Mesendoderm (in vitro differentiated cells): ENCODE data around the gene FAAP100.
"Not testable (repeated sequence)": the region's sequence is repeated elsewhere in the genome, so short reads cannot be mapped to it uniquely, and the experiment has no call there.

Source experiments
- DNase-seq: peaks from one replicate; pipeline ENCODE4 v3.0.0; 2013
- H2AK5ac ChIP-seq: 2 replicates; pipeline ENCODE4 v1.6.1; 2013; ENCODE audit warnings: low read length, inconsistent platforms
- H2BK120ac ChIP-seq: 2 replicates; pipeline ENCODE4 v1.6.1; 2013; ENCODE audit warnings: low read depth, mild to moderate bottlenecking, low read length, moderate library complexity, mixed read lengths
- H2BK15ac ChIP-seq: replicated peaks from 2 replicates; pipeline ENCODE4 v1.6.1; 2013; ENCODE audit warnings: low read depth, mild to moderate bottlenecking, moderate library complexity
- H2BK5ac ChIP-seq: 2 replicates; pipeline ENCODE4 v1.6.1; 2013; ENCODE audit warnings: low read length, inconsistent platforms
- H3K18ac ChIP-seq: 2 replicates; pipeline ENCODE4 v1.6.1; 2013; ENCODE audit warnings: mild to moderate bottlenecking, low read length, mixed read lengths
- H3K23ac ChIP-seq: one replicate; pipeline ENCODE4 v1.6.1; 2013; ENCODE audit warnings: low read length
- H3K27ac ChIP-seq: 2 replicates; pipeline ENCODE4 v1.5.1; 2013; ENCODE audit warnings: low read depth, mild to moderate bottlenecking, inconsistent platforms, low read length, moderate library complexity
- H3K27me3 ChIP-seq: 2 replicates; pipeline ENCODE4 v1.6.1; 2013; ENCODE audit warnings: low read length, control low read depth, mild to moderate bottlenecking, inconsistent platforms; ENCODE audit not compliant: insufficient read depth, poor library complexity
- H3K36me3 ChIP-seq: 2 replicates; pipeline ENCODE4 v1.6.1; 2013; ENCODE audit warnings: low read length, inconsistent platforms; ENCODE audit not compliant: control insufficient read depth, insufficient read depth
- H3K4ac ChIP-seq: one replicate; pipeline ENCODE4 v1.6.1; 2013; ENCODE audit warnings: low read depth, mild to moderate bottlenecking, low read length, moderate library complexity
- H3K4me1 ChIP-seq: 2 replicates; pipeline ENCODE4 v1.6.1; 2013; ENCODE audit warnings: low read depth, low read length, inconsistent platforms; ENCODE audit not compliant: control insufficient read depth
- H3K4me2 ChIP-seq: 2 replicates; pipeline ENCODE4 v1.6.1; 2013; ENCODE audit warnings: low read length
- H3K4me3 ChIP-seq: 2 replicates; pipeline ENCODE4 v1.5.1; 2013; ENCODE audit warnings: mild to moderate bottlenecking, low read length
- H3K56ac ChIP-seq: one replicate; pipeline ENCODE4 v1.6.1; 2013; ENCODE audit warnings: low read length
- H3K79me1 ChIP-seq: 2 replicates; pipeline ENCODE4 v1.6.1; 2013; ENCODE audit warnings: low read length, inconsistent platforms
- H3K79me2 ChIP-seq: 2 replicates; pipeline ENCODE4 v1.6.1; 2013; ENCODE audit warnings: mild to moderate bottlenecking, low read length; ENCODE audit not compliant: control insufficient read depth, insufficient read depth
- H3K9ac ChIP-seq: 2 replicates; pipeline ENCODE4 v1.6.1; 2013; ENCODE audit warnings: low read length, inconsistent platforms
- H4K5ac ChIP-seq: one replicate; pipeline ENCODE4 v1.6.1; 2013; ENCODE audit warnings: low read length
- H4K8ac ChIP-seq: one replicate; pipeline ENCODE4 v1.6.1; 2013; ENCODE audit warnings: low read depth, mild to moderate bottlenecking, control low read depth, low read length, moderate library complexity
- WGBS: extraction: QIAGEN DNeasy Blood & Tissue Kit; methylation state at CpG from one replicate; pipeline ENCODE4 v1.1.7; 2013; ENCODE audit warnings: low lambda C conversion rate, missing lambda C conversion rate; ENCODE audit not compliant: insufficient coverage; ENCODE audit errors: extremely low coverage; 5-methylcytosine and 5-hydroxymethylcytosine counted together

FAAP100 gene

DNA sequence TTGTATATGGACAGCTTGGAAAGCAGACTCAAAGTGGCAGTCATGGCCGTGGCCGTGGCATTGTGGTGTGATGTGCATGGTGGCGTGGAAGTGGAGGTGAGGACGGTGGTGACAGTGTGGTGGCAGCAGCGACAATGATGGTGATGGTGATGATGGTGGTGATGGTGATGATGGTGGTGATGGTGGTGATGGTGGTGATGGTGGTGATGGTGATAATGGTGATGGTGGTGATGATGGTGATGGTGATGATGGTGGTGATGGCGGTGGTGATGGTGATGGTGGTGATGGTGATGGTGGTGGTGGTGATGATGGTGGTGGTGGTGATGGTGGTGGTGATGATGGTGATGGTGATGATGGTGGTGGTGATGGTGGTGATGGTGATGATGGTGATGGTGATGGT lies 21.1 kb downstream of the FAAP100 start:
- no CpG with 5 or more reads among the region's 6 CpGs for WGBS
- not testable (repeated sequence) for DNase-seq, H3K18ac ChIP-seq, H2BK120ac ChIP-seq, H3K56ac ChIP-seq, H3K4ac ChIP-seq, H4K5ac ChIP-seq, H3K36me3 ChIP-seq, H3K4me2 ChIP-seq, H3K79me2 ChIP-seq, H3K4me1 ChIP-seq, H3K9ac ChIP-seq, H2BK15ac ChIP-seq, H4K8ac ChIP-seq, H2BK5ac ChIP-seq, H3K27ac ChIP-seq, H2AK5ac ChIP-seq, H3K27me3 ChIP-seq, H3K23ac ChIP-seq, H3K4me3 ChIP-seq, H3K79me1 ChIP-seq

DNA sequence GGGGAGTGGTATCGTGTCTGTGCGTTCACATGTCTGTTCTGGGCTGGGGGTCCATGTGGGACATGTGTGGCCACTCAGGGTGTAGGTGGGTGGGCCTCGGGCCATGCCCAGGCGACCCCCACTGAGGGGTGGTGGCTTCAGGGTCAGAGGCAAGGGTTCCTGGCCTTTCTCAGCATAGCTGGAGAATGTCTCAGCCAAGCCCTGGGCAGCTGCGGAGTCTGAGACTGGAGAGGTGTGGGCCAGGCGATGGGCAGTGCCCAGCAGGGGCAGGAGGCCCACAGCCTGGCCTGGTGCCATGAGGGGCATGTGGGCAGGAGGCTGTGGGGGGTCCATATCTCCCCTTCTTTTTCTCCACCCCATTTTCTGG lies 22.7 kb downstream of the FAAP100 start:
- Histone ChIP-seq H3K4me1 (no peaks in the 10 kb centered on the region), H3K27me3 (no peaks in the 10 kb centered on the region), H3K56ac (no peak overlapping the region), H3K36me3 (no peaks in the 10 kb centered on the region), H2AK5ac (no peak overlapping the region), H3K79me1 (no peaks in the 10 kb centered on the region), H2BK120ac (no peak overlapping the region), H3K4me2 (no peak overlapping the region), H4K5ac (no peak overlapping the region), H3K23ac (no peak overlapping the region), H4K8ac (no peak overlapping the region), H3K4me3 (no peak overlapping the region), H3K4ac (no peak overlapping the region), H3K18ac (no peak overlapping the region), H3K79me2 (no peaks in the 10 kb centered on the region), H3K27ac (no peak overlapping the region), H2BK15ac (no peak overlapping the region), H2BK5ac (no peak overlapping the region), H3K9ac (no peak overlapping the region)
- WGBS: no CpG with 5 or more reads among the region's 6 CpGs
- no peak for DNase-seq

DNA sequence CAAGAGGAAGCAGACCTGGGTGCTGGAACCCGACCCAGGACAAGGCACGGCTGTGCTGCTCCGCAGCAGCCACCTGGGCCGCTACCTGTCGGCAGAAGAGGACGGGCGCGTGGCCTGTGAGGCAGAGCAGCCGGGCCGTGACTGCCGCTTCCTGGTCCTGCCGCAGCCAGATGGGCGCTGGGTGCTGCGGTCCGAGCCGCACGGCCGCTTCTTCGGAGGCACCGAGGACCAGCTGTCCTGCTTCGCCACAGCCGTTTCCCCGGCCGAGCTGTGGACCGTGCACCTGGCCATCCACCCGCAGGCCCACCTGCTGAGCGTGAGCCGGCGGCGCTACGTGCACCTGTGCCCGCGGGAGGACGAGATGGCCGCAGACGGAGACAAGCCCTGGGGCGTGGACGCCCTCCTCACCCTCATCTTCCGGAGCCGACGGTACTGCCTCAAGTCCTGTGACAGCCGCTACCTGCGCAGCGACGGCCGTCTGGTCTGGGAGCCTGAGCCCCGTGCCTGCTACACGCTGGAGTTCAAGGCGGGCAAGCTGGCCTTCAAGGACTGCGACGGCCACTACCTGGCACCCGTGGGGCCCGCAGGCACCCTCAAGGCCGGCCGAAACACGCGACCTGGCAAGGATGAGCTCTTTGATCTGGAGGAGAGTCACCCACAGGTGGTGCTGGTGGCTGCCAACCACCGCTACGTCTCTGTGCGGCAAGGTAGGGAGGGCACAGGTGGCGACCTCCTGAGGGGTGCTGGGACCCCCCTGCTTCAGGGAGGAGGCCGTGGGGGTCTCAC lies 23.3 kb downstream of the FAAP100 start:
- no peak overlapping the region for H3K4me2 ChIP-seq
- no peaks in the 10 kb centered on the region for H3K4me1 ChIP-seq
- no peak overlapping the region for H2AK5ac ChIP-seq
- H3K56ac ChIP-seq: no peak overlapping the region
- no peak for DNase-seq
- no peak overlapping the region for H4K8ac ChIP-seq
- no peak overlapping the region for H3K4me3 ChIP-seq
- no peak overlapping the region for H3K4ac ChIP-seq
- H2BK15ac ChIP-seq: no peak overlapping the region
- no peak overlapping the region for H3K23ac ChIP-seq
- H3K79me2 ChIP-seq: no peaks in the 10 kb centered on the region
- WGBS: no CpG with 5 or more reads among the region's 62 CpGs
- no peaks in the 10 kb centered on the region for H3K79me1 ChIP-seq
- H4K5ac ChIP-seq: no peak overlapping the region
- H2BK5ac ChIP-seq: no peak overlapping the region
- H3K36me3 ChIP-seq: no peaks in the 10 kb centered on the region
- no peak overlapping the region for H3K18ac ChIP-seq
- H3K9ac ChIP-seq: no peak overlapping the region
- H3K27me3 ChIP-seq: no peaks in the 10 kb centered on the region
- no peak overlapping the region for H2BK120ac ChIP-seq
- no peak overlapping the region for H3K27ac ChIP-seq

DNA sequence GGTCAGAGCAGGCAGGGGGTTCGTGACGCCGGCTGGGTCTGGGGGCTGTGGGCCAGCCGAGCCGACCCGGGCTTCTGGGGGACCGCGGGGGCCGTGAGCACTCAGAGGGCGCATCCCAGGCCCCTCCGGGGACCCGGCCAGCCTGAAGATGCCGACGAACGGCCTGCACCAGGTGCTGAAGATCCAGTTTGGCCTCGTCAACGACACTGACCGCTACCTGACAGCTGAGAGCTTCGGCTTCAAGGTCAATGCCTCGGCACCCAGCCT lies 23.8 kb downstream of the FAAP100 start:
- Histone ChIP-seq H3K18ac (no peak overlapping the region), H3K4ac (no peak overlapping the region), H3K27ac (no peak overlapping the region), H2AK5ac (no peak overlapping the region), H4K8ac (no peak overlapping the region), H3K9ac (no peak overlapping the region), H3K36me3 (no peaks in the 10 kb centered on the region), H2BK120ac (no peak overlapping the region), H3K23ac (no peak overlapping the region), H2BK5ac (no peak overlapping the region), H3K79me2 (no peaks in the 10 kb centered on the region), H2BK15ac (no peak overlapping the region), H3K27me3 (no peaks in the 10 kb centered on the region), H3K56ac (no peak overlapping the region), H3K4me3 (no peak overlapping the region), H3K4me2 (no peak overlapping the region), H3K79me1 (no peaks in the 10 kb centered on the region), H4K5ac (no peak overlapping the region), H3K4me1 (no peaks in the 10 kb centered on the region)
- no peak for DNase-seq
- no CpG with 5 or more reads among the region's 20 CpGs for WGBS

DNA sequence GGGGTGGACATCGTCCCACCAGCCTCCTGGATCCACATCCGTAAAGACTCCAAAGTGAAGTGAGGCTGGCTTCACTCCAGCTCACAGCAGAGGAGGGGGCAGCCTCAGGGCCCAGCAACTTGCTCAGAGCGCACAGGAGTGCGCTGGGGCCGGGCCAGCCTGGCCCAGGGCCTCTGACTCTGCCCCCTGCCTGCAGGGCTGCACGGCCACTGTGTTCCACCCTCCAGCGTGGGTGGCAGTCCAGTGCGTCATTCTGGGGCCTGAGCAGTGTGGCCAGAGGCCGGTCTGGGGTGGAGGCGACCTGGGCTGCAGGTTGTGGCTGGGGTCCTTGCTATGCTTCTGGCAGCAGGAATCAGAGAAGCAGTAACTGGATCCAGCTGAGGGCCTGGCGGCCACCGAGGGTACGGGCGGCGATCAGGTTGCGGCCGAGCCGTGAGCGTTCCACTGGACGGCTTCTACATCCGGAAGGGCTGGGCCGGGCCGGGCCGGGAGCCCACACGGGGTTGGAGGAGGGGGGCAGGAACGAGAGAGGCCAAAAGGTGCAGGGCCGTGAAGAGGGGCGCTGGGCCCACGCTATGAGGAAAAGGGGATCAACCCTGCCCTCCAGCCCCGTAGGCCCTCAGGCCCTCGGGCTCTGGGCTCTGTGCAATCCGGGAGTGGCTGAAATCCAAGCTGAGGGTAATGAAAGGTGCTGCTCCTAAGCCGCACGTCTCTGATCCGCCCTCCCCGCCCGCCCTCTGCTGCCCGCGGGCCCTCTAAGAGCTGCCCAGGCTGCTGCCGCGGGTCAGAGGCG lies 24.4 kb downstream of the FAAP100 start, which contains the start of gene FSCN2:
TSS of gene FSCN2 (plus strand) at position 787 of the 793 bp plus-strand sequence. CDS start 155 bp downstream, outside the sequence.
- Histone ChIP-seq H3K4me2 (no peak within 1 kb of the TSS), H3K23ac (no peak within 1 kb of the TSS), H3K18ac (no peak within 1 kb of the TSS), H3K79me1 (no peaks in the 10 kb centered on the region), H3K27me3 (no peaks in the 10 kb centered on the region), H3K56ac (no peak within 1 kb of the TSS), H4K5ac (no peak within 1 kb of the TSS), H3K79me2 (no peaks in the 10 kb centered on the region), H3K4ac (no peak within 1 kb of the TSS), H3K36me3 (no peaks in the 10 kb centered on the region), H2AK5ac (no peak within 1 kb of the TSS), H3K4me1 (no peaks in the 10 kb centered on the region), H2BK120ac (no peak within 1 kb of the TSS), H2BK15ac (no peak within 1 kb of the TSS), H3K9ac (no peak within 1 kb of the TSS), H2BK5ac (no peak within 1 kb of the TSS), H4K8ac (no peak within 1 kb of the TSS), H3K27ac (no peak within 1 kb of the TSS), H3K4me3 (no peak within 1 kb of the TSS)
- DNase-seq: no peak
- no CpG with 5 or more reads among the region's 42 CpGs for WGBS
